ENCODE results near the gene GALNT12. TPM values are rescaled to one million over a fixed set of nuclear protein-coding genes. Genes with fewer than 3 reads are reported as not detected.

Gene GALNT12
- total RNA-seq, 1 experiment from 2014 or later, result 3.3 TPM

GRCh38 chr9:98809311-98810101 lies 2.0 kb downstream of the GALNT12 start:
- no peak for TF ChIP-seq TCF7L2 (IDR thresholded peaks at IDR 0.05; ENCODE audit: low read depth, low read length)
- no peak for TF ChIP-seq POLR2AphosphoS5 (IDR thresholded peaks at IDR 0.05; ENCODE audit: low read depth, low read length)
- TF ChIP-seq CTCF (IDR thresholded peaks at IDR 0.05), result no peak
- no peak for TF ChIP-seq SIN3A (IDR thresholded peaks at IDR 0.05; ENCODE audit: borderline replicate concordance, insufficient read depth, low read depth, low read length)
- TF ChIP-seq, protein P1, sequence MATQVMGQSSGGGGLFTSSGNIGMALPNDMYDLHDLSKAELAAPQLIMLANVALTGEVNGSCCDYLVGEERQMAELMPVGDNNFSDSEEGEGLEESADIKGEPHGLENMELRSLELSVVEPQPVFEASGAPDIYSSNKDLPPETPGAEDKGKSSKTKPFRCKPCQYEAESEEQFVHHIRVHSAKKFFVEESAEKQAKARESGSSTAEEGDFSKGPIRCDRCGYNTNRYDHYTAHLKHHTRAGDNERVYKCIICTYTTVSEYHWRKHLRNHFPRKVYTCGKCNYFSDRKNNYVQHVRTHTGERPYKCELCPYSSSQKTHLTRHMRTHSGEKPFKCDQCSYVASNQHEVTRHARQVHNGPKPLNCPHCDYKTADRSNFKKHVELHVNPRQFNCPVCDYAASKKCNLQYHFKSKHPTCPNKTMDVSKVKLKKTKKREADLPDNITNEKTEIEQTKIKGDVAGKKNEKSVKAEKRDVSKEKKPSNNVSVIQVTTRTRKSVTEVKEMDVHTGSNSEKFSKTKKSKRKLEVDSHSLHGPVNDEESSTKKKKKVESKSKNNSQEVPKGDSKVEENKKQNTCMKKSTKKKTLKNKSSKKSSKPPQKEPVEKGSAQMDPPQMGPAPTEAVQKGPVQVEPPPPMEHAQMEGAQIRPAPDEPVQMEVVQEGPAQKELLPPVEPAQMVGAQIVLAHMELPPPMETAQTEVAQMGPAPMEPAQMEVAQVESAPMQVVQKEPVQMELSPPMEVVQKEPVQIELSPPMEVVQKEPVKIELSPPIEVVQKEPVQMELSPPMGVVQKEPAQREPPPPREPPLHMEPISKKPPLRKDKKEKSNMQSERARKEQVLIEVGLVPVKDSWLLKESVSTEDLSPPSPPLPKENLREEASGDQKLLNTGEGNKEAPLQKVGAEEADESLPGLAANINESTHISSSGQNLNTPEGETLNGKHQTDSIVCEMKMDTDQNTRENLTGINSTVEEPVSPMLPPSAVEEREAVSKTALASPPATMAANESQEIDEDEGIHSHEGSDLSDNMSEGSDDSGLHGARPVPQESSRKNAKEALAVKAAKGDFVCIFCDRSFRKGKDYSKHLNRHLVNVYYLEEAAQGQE (IDR thresholded peaks at IDR 0.05; ENCODE audit: insufficient read depth in 1 of 2, low read depth in 2 of 2, low read length in 1 of 2), result no peak
- in situ Hi-C loops (cut with HindIII; ENCODE audit: low pct_unique_long_range_greater_than_20kb, low sequenced_read_pairs), result no loop called here
- BruUV-seq (replicated peaks), result no TSS peak
- Histone ChIP-seq H3K27ac (ENCODE audit: low read length) (no peak overlapping the region), H3K4me1 (ENCODE audit: control insufficient read depth, insufficient read depth, low read length) (0 out of 2 replicates have a peak, but pooled peaks cover 3% of the 10 kb centered on the region), H3K27me3 (ENCODE audit: control insufficient read depth, insufficient read depth, low read length) (peaks cover 2% of the 10 kb centered on the region; the same call in 1 of the 2 replicates), H3K9me3 (ENCODE audit: control insufficient read depth, insufficient read depth, low read depth, low read length) (no peaks in the 10 kb centered on the region), H3K4me3 (ENCODE audit: low read depth in 2 of 2, low read length in 2 of 2) (no peak overlapping the region), H3K36me3 (ENCODE audit: control insufficient read depth, insufficient read depth, low read length) (peaks cover 4% of the 10 kb centered on the region; the same call in 1 of the 2 replicates)
- DNase-seq (ENCODE audit: low read depth, low spot score) (no peak), ATAC-seq (no peak)
- POLR2A ChIA-PET, result interaction anchor here (0.6 kb wide), 1 partner anchor 98 kb away, joined by 4 read pairs; no protein-coding TSS in a partner anchor
- CTCF ChIA-PET, result no interaction called here
- intact Hi-C loops (cut with micrococcal nuclease; ENCODE audit: unreplicated experiment), result no loop called here

- CTCF ChIA-PET, result no interaction called here
- in situ Hi-C loops (cut with HindIII; ENCODE audit: low pct_unique_long_range_greater_than_20kb, low sequenced_read_pairs) (no loop called here), intact Hi-C loops (cut with micrococcal nuclease; ENCODE audit: unreplicated experiment) (no loop called here)
- TF ChIP-seq, protein P1 (IDR thresholded peaks at IDR 0.05; ENCODE audit: insufficient read depth in 1 of 2, low read depth in 2 of 2, low read length in 1 of 2), result no peak
- TF ChIP-seq CTCF (IDR thresholded peaks at IDR 0.05) (no peak), TCF7L2 (IDR thresholded peaks at IDR 0.05; ENCODE audit: low read depth, low read length) (no peak), POLR2AphosphoS5 (IDR thresholded peaks at IDR 0.05; ENCODE audit: low read depth, low read length) (no peak), SIN3A (IDR thresholded peaks at IDR 0.05; ENCODE audit: borderline replicate concordance, insufficient read depth, low read depth, low read length) (no peak)
- POLR2A ChIA-PET, result no interaction called here
- Histone ChIP-seq H3K9me3 (ENCODE audit: control insufficient read depth, insufficient read depth, low read depth, low read length) (no peaks in the 10 kb centered on the region), H3K4me1 (ENCODE audit: control insufficient read depth, insufficient read depth, low read length) (0 out of 2 replicates have a peak, but pooled peaks cover 3% of the 10 kb centered on the region), H3K4me3 (ENCODE audit: low read depth in 2 of 2, low read length in 2 of 2) (no peak overlapping the region), H3K36me3 (ENCODE audit: control insufficient read depth, insufficient read depth, low read length) (peaks cover 4% of the 10 kb centered on the region; the same call in 1 of the 2 replicates), H3K27me3 (ENCODE audit: control insufficient read depth, insufficient read depth, low read length) (no peaks in the 10 kb centered on the region), H3K27ac (ENCODE audit: low read length) (no peak overlapping the region)
- BruUV-seq (replicated peaks), result no TSS peak
- ATAC-seq (no peak), DNase-seq (ENCODE audit: low read depth, low spot score) (no peak)
Measured at GRCh38 chr9:98810102-98810842, 2.8 kb downstream of the GALNT12 start.
